ENCODE data around the gene ST6GAL1. TPM values are rescaled to one million over a fixed set of nuclear protein-coding genes. Genes with fewer than 3 reads are reported as not detected.

Gene ST6GAL1
- total RNA-seq, 4 donors from 2014 or later, result 51.3 to 113 (median 65.5) TPM

- ATAC-seq (ENCODE audit: low FRiP score) (peak; percentile 48), DNase-seq (ENCODE audit: low spot score) (no peak)
- TF ChIP-seq CTCF (IDR thresholded peaks at IDR 0.05), result no peak
Measured at GRCh38 chr3:186974824-186975313, 44.5 kb downstream of the ST6GAL1 start.

GRCh38 chr3:186975726-186976125 is 45.4 kb downstream of the ST6GAL1 start:
- DNase-seq (ENCODE audit: low spot score) (no peak), ATAC-seq (ENCODE audit: low FRiP score) (no peak)
- TF ChIP-seq CTCF (IDR thresholded peaks at IDR 0.05), result no peak

GRCh38 chr3:186976837-186977750 is 46.8 kb downstream of the ST6GAL1 start:
- peak; percentile 34 for DNase-seq (ENCODE audit: low spot score)
- no peak for TF ChIP-seq CTCF (IDR thresholded peaks at IDR 0.05)
- ATAC-seq (ENCODE audit: low FRiP score), result peak; percentile 77

GRCh38 chr3:186978712-186979111 is 48.4 kb downstream of the ST6GAL1 start:
- no peak for TF ChIP-seq CTCF (IDR thresholded peaks at IDR 0.05)
- ATAC-seq (ENCODE audit: low FRiP score), result no peak
- DNase-seq (ENCODE audit: low spot score), result no peak

GRCh38 chr3:186979852-186980251 is 49.5 kb downstream of the ST6GAL1 start:
- DNase-seq (ENCODE audit: low spot score), result no peak
- ATAC-seq (ENCODE audit: low FRiP score), result no peak
- TF ChIP-seq CTCF (IDR thresholded peaks at IDR 0.05), result no peak

GRCh38 chr3:186980989-186981388 is 50.7 kb downstream of the ST6GAL1 start:
- ATAC-seq (ENCODE audit: low FRiP score), result no peak
- no peak for TF ChIP-seq CTCF (IDR thresholded peaks at IDR 0.05)
- DNase-seq (ENCODE audit: low spot score), result no peak

GRCh38 chr3:186983659-186984058 is 53.3 kb downstream of the ST6GAL1 start:
- DNase-seq (ENCODE audit: low spot score), result no peak
- no peak for TF ChIP-seq CTCF (IDR thresholded peaks at IDR 0.05)
- peak; percentile 83 for ATAC-seq (ENCODE audit: low FRiP score)
